Esophagus muscularis mucosa (tissue), 4 donors: ENCODE measurements around the gene ROMO1. TPM values are rescaled to one million over a fixed set of nuclear protein-coding genes. Genes with fewer than 3 reads are reported as not detected.

ENCODE experiments used
- DNase-seq: peaks from one replicate; pipeline ENCODE4 v3.0.0-alpha.2; 2017; ENCODE audit errors: extremely low spot score
- H3K27ac ChIP-seq, 4 donors: fragments of 200-600 bp; sonication (generic); replicated peaks in 1 of 4; 1 replicate in 3 of 4; 2 replicates in 1 of 4; pipeline ENCODE4 v1.5.1; 2016 to 2019; ENCODE audit warnings: mild to moderate bottlenecking in 1 of 4
- H3K27me3 ChIP-seq, 4 donors: fragments of 200-600 bp; sonication (generic); one replicate each; pipeline versions ENCODE4 v1.5.1 to v1.6.0; 2016 to 2019
- H3K36me3 ChIP-seq, 4 donors: fragments of 200-600 bp; sonication (generic); one replicate each; pipeline ENCODE4 v1.5.1; 2016 to 2019
- H3K4me1 ChIP-seq, 4 donors: fragments of 200-600 bp; sonication (generic); one replicate each; pipeline ENCODE4 v1.5.1; 2016 to 2019
- H3K4me3 ChIP-seq, 4 donors: fragments of 200-600 bp; sonication (generic); 1 replicate in 2 of 4; 2 replicates in 2 of 4; pipeline ENCODE4 v1.5.1; 2016 to 2019; ENCODE audit warnings: mild to moderate bottlenecking in 4 of 4, moderate library complexity in 1 of 4
- H3K9me3 ChIP-seq, 4 donors: fragments of 200-600 bp; sonication (generic); 1 replicate in 3 of 4; 2 replicates in 1 of 4; pipeline ENCODE4 v1.5.1; 2016 to 2019
- CTCF ChIP-seq, 3 experiments: fragments of 200-600 bp in 2 of 3; fragments of 450-650 bp in 1 of 3; sonication (generic) in 2 of 3; IDR thresholded peaks; one replicate each; pipeline ENCODE4 v1.5.1; 2017 to 2019; ENCODE audit warnings: antibody characterized with exemption in 3 of 3, mild to moderate bottlenecking in 2 of 3, moderate library complexity in 1 of 3
- EP300 ChIP-seq: sonication (generic); formaldehyde crosslinking; IDR thresholded peaks from one replicate; pipeline ENCODE4 v1.6.1; 2017; ENCODE audit warnings: antibody characterized with exemption
- POLR2A ChIP-seq: fragments of 450-650 bp; IDR thresholded peaks from one replicate; pipeline ENCODE4 v1.6.1; 2017; ENCODE audit warnings: antibody characterized with exemption, moderate library complexity, mild to moderate bottlenecking, low read depth
- POLR2AphosphoS5 ChIP-seq, 2 donors: sonication (generic); formaldehyde crosslinking; IDR thresholded peaks; one replicate each; pipeline ENCODE4 v1.6.1; 2017; ENCODE audit warnings: antibody characterized with exemption in 2 of 2
- WGBS: methylation state at CpG from one replicate; pipeline ENCODE4 v1.1.5; 2018; 5-methylcytosine and 5-hydroxymethylcytosine counted together
- intact Hi-C: fragments of 100-400 bp; cut with DNase I; formaldehyde crosslinking; loops from one replicate; pipeline ENCODE4 v1.15.1; 2023
- total RNA-seq, 4 donors: library from RNA; depleted of rRNA; stranded (reverse); fragments of >200 nt; gene quantifications; one replicate each; pipeline versions ENCODE4 v1.1.0 to v1.2.1, GENCODE V29; 2016

ROMO1 gene
- total RNA-seq, 4 donors from 2014 or later: 159 to 360 (median 263) TPM

DNA sequence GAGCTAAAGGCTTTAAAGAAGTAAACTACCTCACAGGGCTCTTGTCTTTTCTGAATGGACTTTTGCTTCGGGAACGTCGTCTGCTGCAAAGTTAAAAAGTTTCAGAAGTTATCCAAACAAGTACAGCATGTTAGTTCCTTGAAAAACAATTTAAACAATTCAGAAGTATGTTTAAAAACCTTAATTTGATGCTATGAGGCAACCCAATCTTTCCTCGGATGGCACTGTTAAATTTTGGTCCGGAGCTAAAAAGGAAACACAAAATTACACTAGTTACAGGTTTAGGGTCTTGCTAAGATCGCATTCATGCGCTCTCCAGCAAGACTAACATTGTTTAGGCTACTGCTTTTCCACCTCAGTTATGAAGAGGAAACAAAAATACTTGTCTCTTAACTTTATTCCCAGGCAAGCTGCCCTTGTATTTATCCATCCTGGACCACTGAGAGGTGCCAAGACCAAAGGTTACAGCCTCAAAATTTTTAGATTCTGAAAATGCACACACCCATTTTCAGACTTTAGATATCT, 30.1 kb downstream of the ROMO1 start:
- H3K36me3 ChIP-seq: peaks cover 78 to 100% (median 89%) of the 10 kb centered on the region in 4 donors
- no peak for DNase-seq
- 67% methylated on average over 7 of the region's 7 CpGs for WGBS
- TF ChIP-seq CTCF (IDR thresholded peaks at IDR 0.05) (no peak), POLR2AphosphoS5 (IDR thresholded peaks at IDR 0.05) (no peak), POLR2A (no peak), EP300 (no peak)
- peaks cover 45 to 61% (median 59%) of the 10 kb centered on the region in 4 donors for H3K4me1 ChIP-seq
- no peaks in the 10 kb centered on the region for H3K27me3 ChIP-seq
- H3K27ac ChIP-seq: no peak overlapping the region
- H3K9me3 ChIP-seq: no peaks in the 10 kb centered on the region
- no peak overlapping the region for H3K4me3 ChIP-seq
- intact Hi-C loops: no loop called here

- TF ChIP-seq EP300 (no peak), POLR2AphosphoS5 (IDR thresholded peaks at IDR 0.05) (no peak), POLR2A (no peak), CTCF (IDR thresholded peaks at IDR 0.05) (no peak)
- WGBS: 58% methylated on average over 2 of the region's 2 CpGs
- Histone ChIP-seq H3K36me3 (peaks cover 71 to 100% (median 88%) of the 10 kb centered on the region in 4 donors), H3K4me1 (peaks cover 52 to 68% (median 65%) of the 10 kb centered on the region in 4 donors), H3K27me3 (no peaks in the 10 kb centered on the region), H3K9me3 (no peaks in the 10 kb centered on the region), H3K27ac (peak overlapping the region in 1 of 4 donors; percentile 5), H3K4me3 (no peak overlapping the region)
- intact Hi-C loops: no loop called here
- DNase-seq: no peak
Observed at GRCh38 chr20:35729836-35730582, 30.8 kb downstream of the ROMO1 start.

GRCh38 chr20:35730583-35731468, 31.6 kb downstream of the ROMO1 start:
- intact Hi-C loops: no loop called here
- Histone ChIP-seq H3K27me3 (no peaks in the 10 kb centered on the region), H3K36me3 (peaks cover 65 to 100% (median 88%) of the 10 kb centered on the region in 4 donors), H3K9me3 (no peaks in the 10 kb centered on the region), H3K27ac (peak overlapping the region in 1 of 4 donors; percentile 5), H3K4me3 (no peak overlapping the region), H3K4me1 (peaks cover 60 to 76% (median 73%) of the 10 kb centered on the region in 4 donors)
- TF ChIP-seq EP300 (no peak), POLR2A (no peak), POLR2AphosphoS5 (IDR thresholded peaks at IDR 0.05) (no peak), CTCF (IDR thresholded peaks at IDR 0.05) (no peak)
- no peak for DNase-seq
- WGBS: 34% methylated on average over 4 of the region's 4 CpGs

- H3K4me3 ChIP-seq: no peak overlapping the region
- H3K9me3 ChIP-seq: no peaks in the 10 kb centered on the region
- WGBS: 45% methylated on average over 2 of the region's 2 CpGs
- no peak for DNase-seq
- peaks cover 62 to 100% (median 88%) of the 10 kb centered on the region in 4 donors for H3K36me3 ChIP-seq
- TF ChIP-seq CTCF (IDR thresholded peaks at IDR 0.05): no peak
- TF ChIP-seq EP300: no peak
- no peak for TF ChIP-seq POLR2AphosphoS5 (IDR thresholded peaks at IDR 0.05)
- TF ChIP-seq POLR2A: no peak
- intact Hi-C loops: no loop called here
- H3K27me3 ChIP-seq: no peaks in the 10 kb centered on the region
- peak overlapping the region in 2 of 4 donors; percentile 3 to 5 for H3K27ac ChIP-seq
- H3K4me1 ChIP-seq: peaks cover 66 to 82% (median 79%) of the 10 kb centered on the region in 4 donors
Observed at GRCh38 chr20:35731469-35731788, 32.2 kb downstream of the ROMO1 start.
